ENCODE data around the gene GALNT14.

GALNT14 gene

DNA sequence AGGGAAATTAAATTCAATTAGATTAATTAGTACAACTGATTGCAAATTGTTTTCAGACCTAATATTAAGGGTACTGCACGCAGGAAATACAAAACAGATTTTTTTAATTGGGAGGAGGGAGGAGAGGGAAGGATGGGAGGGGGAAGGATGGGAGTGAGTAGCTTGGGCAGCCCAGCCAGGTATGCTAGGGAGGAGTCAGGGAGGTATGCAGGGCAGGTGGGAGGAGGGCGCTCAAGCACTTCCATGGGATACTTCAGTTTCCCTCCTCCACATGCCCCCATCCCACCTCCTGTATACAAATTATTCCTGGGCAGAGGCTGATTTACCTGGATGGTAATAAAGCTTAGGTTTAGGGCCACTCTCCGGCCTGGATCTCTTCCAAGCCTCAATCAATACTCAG, 254.4 kb downstream of the GALNT14 start:
- no peak overlapping the region for H3K27ac ChIP-seq
- TF ChIP-seq, protein P1, sequence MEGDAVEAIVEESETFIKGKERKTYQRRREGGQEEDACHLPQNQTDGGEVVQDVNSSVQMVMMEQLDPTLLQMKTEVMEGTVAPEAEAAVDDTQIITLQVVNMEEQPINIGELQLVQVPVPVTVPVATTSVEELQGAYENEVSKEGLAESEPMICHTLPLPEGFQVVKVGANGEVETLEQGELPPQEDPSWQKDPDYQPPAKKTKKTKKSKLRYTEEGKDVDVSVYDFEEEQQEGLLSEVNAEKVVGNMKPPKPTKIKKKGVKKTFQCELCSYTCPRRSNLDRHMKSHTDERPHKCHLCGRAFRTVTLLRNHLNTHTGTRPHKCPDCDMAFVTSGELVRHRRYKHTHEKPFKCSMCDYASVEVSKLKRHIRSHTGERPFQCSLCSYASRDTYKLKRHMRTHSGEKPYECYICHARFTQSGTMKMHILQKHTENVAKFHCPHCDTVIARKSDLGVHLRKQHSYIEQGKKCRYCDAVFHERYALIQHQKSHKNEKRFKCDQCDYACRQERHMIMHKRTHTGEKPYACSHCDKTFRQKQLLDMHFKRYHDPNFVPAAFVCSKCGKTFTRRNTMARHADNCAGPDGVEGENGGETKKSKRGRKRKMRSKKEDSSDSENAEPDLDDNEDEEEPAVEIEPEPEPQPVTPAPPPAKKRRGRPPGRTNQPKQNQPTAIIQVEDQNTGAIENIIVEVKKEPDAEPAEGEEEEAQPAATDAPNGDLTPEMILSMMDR (IDR thresholded peaks at IDR 0.05; ENCODE audit: low read depth, low read length) = no peak
- H3K9me3 ChIP-seq (ENCODE audit: severe bottlenecking) = no peaks in the 10 kb centered on the region
- peaks cover 50% of the 10 kb centered on the region for H3K27me3 ChIP-seq (ENCODE audit: insufficient read depth, low read depth, severe bottlenecking)
- H3K36me3 ChIP-seq = no peaks in the 10 kb centered on the region
- no peak for DNase-seq
- no peak overlapping the region for H3K4me3 ChIP-seq (ENCODE audit: low read depth, low read length)

DNA sequence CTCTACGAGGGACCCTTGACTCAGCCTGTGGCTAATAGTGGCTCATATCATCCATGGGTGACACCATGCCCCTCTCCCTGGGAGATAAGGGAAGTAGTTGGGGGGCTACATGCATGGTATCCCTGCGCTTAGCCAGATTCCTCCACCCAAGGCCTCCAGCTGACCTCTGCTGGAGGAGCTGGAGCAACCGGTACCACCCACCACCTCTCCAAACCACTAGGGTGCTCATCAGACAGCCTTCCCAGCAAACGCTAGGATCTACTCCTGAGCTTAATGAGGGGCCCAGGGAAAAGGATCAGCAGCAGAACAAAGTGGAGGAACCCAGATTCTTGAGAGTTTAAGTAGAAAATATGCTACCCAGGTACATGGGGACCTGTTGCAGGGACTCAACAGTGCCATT, 255.1 kb downstream of the GALNT14 start:
- DNase-seq = no peak
- no peak overlapping the region for H3K4me3 ChIP-seq (ENCODE audit: low read depth, low read length)
- TF ChIP-seq, protein P1 (IDR thresholded peaks at IDR 0.05; ENCODE audit: low read depth, low read length) = no peak
- no peaks in the 10 kb centered on the region for H3K36me3 ChIP-seq
- H3K27ac ChIP-seq = no peak overlapping the region
- H3K27me3 ChIP-seq (ENCODE audit: insufficient read depth, low read depth, severe bottlenecking) = peaks cover 51% of the 10 kb centered on the region
- H3K9me3 ChIP-seq (ENCODE audit: severe bottlenecking) = no peaks in the 10 kb centered on the region

DNA sequence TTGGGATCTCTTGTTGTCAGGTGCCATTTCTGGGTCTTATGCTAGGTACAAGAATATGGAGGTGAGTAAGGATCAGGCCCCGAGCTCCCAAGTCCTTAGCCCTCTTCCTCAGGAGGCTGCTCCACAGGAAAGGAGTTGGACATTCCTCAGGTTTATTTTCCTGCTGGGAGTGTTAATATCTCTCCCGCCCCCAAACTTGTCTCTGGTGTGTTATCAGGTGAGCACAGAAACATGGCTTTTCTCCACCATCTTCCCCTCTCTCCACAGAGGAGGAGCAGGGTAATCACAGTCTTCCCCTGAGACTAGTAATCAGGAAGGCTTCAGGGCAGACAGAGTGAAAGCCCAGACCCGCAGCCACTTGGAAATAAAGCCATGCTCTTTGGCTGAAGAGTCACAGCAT, 257.7 kb downstream of the GALNT14 start:
- no peak for DNase-seq
- Histone ChIP-seq H3K9me3 (ENCODE audit: severe bottlenecking) (no peaks in the 10 kb centered on the region), H3K27ac (no peak overlapping the region), H3K27me3 (ENCODE audit: insufficient read depth, low read depth, severe bottlenecking) (peaks cover 38% of the 10 kb centered on the region), H3K4me3 (ENCODE audit: low read depth, low read length) (no peak overlapping the region), H3K36me3 (no peaks in the 10 kb centered on the region)
- TF ChIP-seq, protein P1 (IDR thresholded peaks at IDR 0.05; ENCODE audit: low read depth, low read length) = no peak

DNA sequence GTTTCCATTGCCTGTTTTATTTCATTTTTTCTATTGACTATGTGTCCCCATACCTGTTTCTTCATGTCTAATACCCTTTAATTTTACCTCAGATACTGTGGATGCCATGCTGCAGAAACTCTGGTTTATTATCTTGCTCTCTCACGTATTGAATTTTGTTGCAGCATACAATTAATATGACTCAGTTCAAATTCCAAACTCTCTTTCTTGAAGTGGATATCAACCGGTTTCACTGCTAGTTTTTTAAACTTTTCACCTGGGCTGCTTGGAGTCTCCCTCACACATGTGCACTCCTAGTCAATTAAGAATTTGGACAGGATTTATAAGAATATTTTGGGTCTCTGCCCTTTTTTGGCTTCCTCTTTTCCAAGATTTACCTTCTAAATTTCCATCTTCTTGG, 260.4 kb downstream of the GALNT14 start:
- Histone ChIP-seq H3K27ac (no peak overlapping the region), H3K27me3 (ENCODE audit: insufficient read depth, low read depth, severe bottlenecking) (peaks cover 26% of the 10 kb centered on the region), H3K36me3 (no peaks in the 10 kb centered on the region), H3K9me3 (ENCODE audit: severe bottlenecking) (no peaks in the 10 kb centered on the region), H3K4me3 (ENCODE audit: low read depth, low read length) (no peak overlapping the region)
- TF ChIP-seq, protein P1 (IDR thresholded peaks at IDR 0.05; ENCODE audit: low read depth, low read length) = no peak
- DNase-seq = no peak

DNA sequence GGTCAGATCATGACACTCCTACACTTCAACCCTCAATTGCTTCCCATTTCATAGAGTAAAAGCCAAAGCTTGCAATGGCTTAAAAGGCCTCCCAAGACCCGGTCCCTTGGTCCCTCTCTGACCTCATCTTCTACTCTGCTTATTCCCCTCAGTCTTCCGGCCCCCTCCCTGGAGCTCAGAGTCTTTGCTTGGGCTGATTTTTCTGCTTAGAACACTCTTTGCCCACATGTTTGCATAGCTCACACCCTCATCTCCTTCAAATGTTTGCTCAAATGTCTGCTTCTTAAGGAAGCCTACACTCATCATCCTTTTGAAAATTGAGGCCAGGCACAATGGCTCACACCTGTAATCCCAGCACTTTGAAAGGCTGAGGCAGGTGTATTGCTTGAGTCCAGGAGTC, 265.4 kb downstream of the GALNT14 start:
- Histone ChIP-seq H3K4me3 (ENCODE audit: low read depth, low read length) (no peak overlapping the region), H3K27me3 (ENCODE audit: insufficient read depth, low read depth, severe bottlenecking) (peaks cover 15% of the 10 kb centered on the region), H3K9me3 (ENCODE audit: severe bottlenecking) (no peaks in the 10 kb centered on the region), H3K27ac (no peak overlapping the region), H3K36me3 (no peaks in the 10 kb centered on the region)
- TF ChIP-seq, protein P1 (IDR thresholded peaks at IDR 0.05; ENCODE audit: low read depth, low read length) = no peak
- DNase-seq = no peak

DNA sequence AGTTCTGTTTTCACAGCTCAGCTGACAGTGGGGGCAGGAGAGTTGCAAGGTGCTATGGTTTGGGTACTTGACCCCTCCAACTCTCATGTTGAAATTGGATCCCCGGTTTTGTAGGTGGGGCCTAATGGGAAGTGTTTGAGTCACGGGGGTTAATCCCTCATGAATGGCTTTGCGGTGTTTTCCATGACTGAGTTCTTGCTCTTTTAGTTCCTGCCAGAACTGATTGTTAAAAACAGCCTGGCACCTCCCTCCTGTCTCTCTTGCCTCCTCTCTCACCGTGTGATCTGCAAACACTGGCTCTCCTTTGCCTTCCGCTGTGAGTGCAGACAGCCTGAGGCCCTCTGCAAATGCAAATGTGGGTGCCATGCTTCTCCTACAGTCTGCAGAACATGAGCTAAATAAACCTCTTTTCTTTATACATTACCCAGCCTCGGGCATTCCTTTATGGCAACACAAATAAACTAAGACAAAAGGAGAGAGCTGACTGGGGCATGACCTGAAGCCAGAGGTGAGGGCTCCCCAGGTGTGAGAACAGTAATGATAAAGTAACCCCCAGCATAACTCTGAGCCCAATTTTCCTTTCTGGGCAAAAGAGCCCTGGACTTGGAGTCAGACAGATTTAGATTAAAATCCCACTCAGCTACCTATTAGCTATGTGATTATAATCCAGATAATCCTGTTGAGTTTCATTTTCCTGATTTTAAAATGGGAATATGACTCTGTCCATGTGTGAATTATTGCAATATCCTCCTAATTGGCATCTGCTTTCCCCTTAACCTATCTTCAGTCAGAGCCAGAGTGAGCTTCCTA, 266.1 kb downstream of the GALNT14 start:
- H3K4me3 ChIP-seq (ENCODE audit: low read depth, low read length) = no peak overlapping the region
- no peaks in the 10 kb centered on the region for H3K36me3 ChIP-seq
- TF ChIP-seq, protein P1 (IDR thresholded peaks at IDR 0.05; ENCODE audit: low read depth, low read length) = no peak
- peaks cover 14% of the 10 kb centered on the region for H3K27me3 ChIP-seq (ENCODE audit: insufficient read depth, low read depth, severe bottlenecking)
- no peak overlapping the region for H3K27ac ChIP-seq
- no peaks in the 10 kb centered on the region for H3K9me3 ChIP-seq (ENCODE audit: severe bottlenecking)
- no peak for DNase-seq
